Suprapubic skin (tissue), 4 donors: ENCODE results near the gene MDGA2.

ENCODE experiments used
- CTCF ChIP-seq, 2 donors: fragments of 200-600 bp in 1 of 2; fragments of 450-650 bp in 1 of 2; sonication (generic) in 1 of 2; IDR thresholded peaks; one replicate each; pipeline ENCODE4 v1.5.1; 2016 to 2019; ENCODE audit warnings: antibody characterized with exemption in 2 of 2, mild to moderate bottlenecking in 1 of 2, moderate library complexity in 1 of 2
- EP300 ChIP-seq: sonication (generic); formaldehyde crosslinking; IDR thresholded peaks from one replicate; pipeline ENCODE4 v1.6.1; 2017; ENCODE audit warnings: antibody characterized with exemption
- POLR2A ChIP-seq, 2 donors: fragments of 450-650 bp; IDR thresholded peaks; one replicate each; pipeline ENCODE4 v1.6.1; 2017; ENCODE audit warnings: antibody characterized with exemption in 2 of 2, mild to moderate bottlenecking in 2 of 2, moderate library complexity in 2 of 2
- POLR2AphosphoS5 ChIP-seq, 3 donors: sonication (generic); formaldehyde crosslinking; IDR thresholded peaks; one replicate each; pipeline ENCODE4 v1.6.1; 2017; ENCODE audit warnings: antibody characterized with exemption in 3 of 3

- no peak for TF ChIP-seq CTCF (IDR thresholded peaks at IDR 0.05)
- no peak for TF ChIP-seq POLR2AphosphoS5 (IDR thresholded peaks at IDR 0.05)
- no peak for TF ChIP-seq POLR2A (IDR thresholded peaks at IDR 0.05)
- no peak for TF ChIP-seq EP300
Measured at GRCh38 chr14:46985529-46986380, 689.6 kb downstream of the MDGA2 start.
